Activated naive CD4-positive, alpha-beta T cell treated with anti-CD3 and anti-CD28 coated beads, Interleukin-2, amount 50 U/mL, for 24 hours (primary cell): ENCODE measurements around the gene FBXO10.
"Not testable (repeated sequence)": the region's sequence is repeated elsewhere in the genome, so short reads cannot be mapped to it uniquely, and the experiment has no call there.

ENCODE experiments used
- H3K27ac Mint-ChIP-seq: one replicate; pipeline ENCODE4 v1.8.0; 2021; ENCODE audit warnings: mild to moderate bottlenecking, mixed read lengths
- H3K27me3 Mint-ChIP-seq: one replicate; pipeline ENCODE4 v1.8.0; 2021; ENCODE audit warnings: mixed read lengths
- H3K36me3 Mint-ChIP-seq: one replicate; pipeline ENCODE4 v1.8.0; 2021; ENCODE audit warnings: mixed read lengths
- H3K4me1 Mint-ChIP-seq: one replicate; pipeline ENCODE4 v1.8.0; 2021; ENCODE audit warnings: mixed read lengths
- H3K4me3 Mint-ChIP-seq: one replicate; pipeline ENCODE4 v1.8.0; 2021; ENCODE audit warnings: mild to moderate bottlenecking, mixed read lengths
- H3K9me3 Mint-ChIP-seq: one replicate; pipeline ENCODE4 v1.8.0; 2021; ENCODE audit warnings: mixed read lengths

Gene FBXO10

GRCh38 chr9:37497320-37497719 is 78.9 kb downstream of the FBXO10 start:
- H3K27ac Mint-ChIP-seq: no peak overlapping the region
- H3K4me1 Mint-ChIP-seq: no peaks in the 10 kb centered on the region
- no peak overlapping the region for H3K4me3 Mint-ChIP-seq
- H3K36me3 Mint-ChIP-seq: peaks cover 22% of the 10 kb centered on the region
- no peaks in the 10 kb centered on the region for H3K27me3 Mint-ChIP-seq
- no peaks in the 10 kb centered on the region for H3K9me3 Mint-ChIP-seq

GRCh38 chr9:37496020-37496419 is 80.2 kb downstream of the FBXO10 start:
- no peak overlapping the region for H3K4me3 Mint-ChIP-seq
- H3K36me3 Mint-ChIP-seq: peaks cover 18% of the 10 kb centered on the region
- H3K27me3 Mint-ChIP-seq: no peaks in the 10 kb centered on the region
- H3K4me1 Mint-ChIP-seq: peaks cover 6% of the 10 kb centered on the region
- no peak overlapping the region for H3K27ac Mint-ChIP-seq
- H3K9me3 Mint-ChIP-seq: no peaks in the 10 kb centered on the region

GRCh38 chr9:37495571-37495970 is 80.6 kb downstream of the FBXO10 start:
- peaks cover 11% of the 10 kb centered on the region for H3K4me1 Mint-ChIP-seq
- H3K9me3 Mint-ChIP-seq: no peaks in the 10 kb centered on the region
- H3K36me3 Mint-ChIP-seq: peaks cover 18% of the 10 kb centered on the region
- no peak overlapping the region for H3K4me3 Mint-ChIP-seq
- no peaks in the 10 kb centered on the region for H3K27me3 Mint-ChIP-seq
- H3K27ac Mint-ChIP-seq: no peak overlapping the region

GRCh38 chr9:37491939-37492338 is 84.2 kb downstream of the FBXO10 start:
- Mint-ChIP-seq H3K9me3 (no peaks in the 10 kb centered on the region), H3K36me3 (peaks cover 19% of the 10 kb centered on the region), H3K27ac (no peak overlapping the region), H3K4me3 (no peak overlapping the region), H3K27me3 (no peaks in the 10 kb centered on the region), H3K4me1 (peaks cover 36% of the 10 kb centered on the region)

- Mint-ChIP-seq H3K27ac (peak overlapping the region; percentile 83), H3K4me1 (peaks cover 49% of the 10 kb centered on the region), H3K9me3 (no peaks in the 10 kb centered on the region), H3K36me3 (peaks cover 7% of the 10 kb centered on the region), H3K27me3 (no peaks in the 10 kb centered on the region), H3K4me3 (peak overlapping the region; percentile 93)
Observed at GRCh38 chr9:37486616-37487548, 89.3 kb downstream of the FBXO10 start.

GRCh38 chr9:37486256-37486615 is 89.9 kb downstream of the FBXO10 start:
- Mint-ChIP-seq H3K36me3 (peaks cover 7% of the 10 kb centered on the region), H3K27ac (peak overlapping the region; percentile 83), H3K4me1 (peaks cover 46% of the 10 kb centered on the region), H3K9me3 (no peaks in the 10 kb centered on the region), H3K4me3 (peak overlapping the region; percentile 93), H3K27me3 (peaks cover 6% of the 10 kb centered on the region)

- Mint-ChIP-seq H3K27me3 (peaks cover 6% of the 10 kb centered on the region), H3K36me3 (peaks cover 7% of the 10 kb centered on the region), H3K4me3 (peak within 1 kb of the TSS; percentile 93), H3K27ac (peak within 1 kb of the TSS; percentile 91), H3K4me1 (peaks cover 40% of the 10 kb centered on the region), H3K9me3 (no peaks in the 10 kb centered on the region)
Observed at GRCh38 chr9:37485389-37486255, 90.6 kb downstream of the FBXO10 start, which contains the start of gene POLR1E. Gene POLR1E, plus strand, starts transcription at chr9:37485948. Its CDS starts 100 bp downstream, at chr9:37486048.

- H3K27ac Mint-ChIP-seq: no peak overlapping the region
- peaks cover 13% of the 10 kb centered on the region for H3K27me3 Mint-ChIP-seq
- no peaks in the 10 kb centered on the region for H3K36me3 Mint-ChIP-seq
- peaks cover 10% of the 10 kb centered on the region for H3K4me1 Mint-ChIP-seq
- no peak overlapping the region for H3K4me3 Mint-ChIP-seq
- H3K9me3 Mint-ChIP-seq: no peaks in the 10 kb centered on the region
Observed at GRCh38 chr9:37480759-37481158, 95.4 kb downstream of the FBXO10 start.

GRCh38 chr9:37477987-37478619 is 98.1 kb downstream of the FBXO10 start:
- not testable (repeated sequence) for H3K4me1 Mint-ChIP-seq, H3K27ac Mint-ChIP-seq, H3K36me3 Mint-ChIP-seq, H3K9me3 Mint-ChIP-seq, H3K4me3 Mint-ChIP-seq
- H3K27me3 Mint-ChIP-seq: peaks cover 13% of the 10 kb centered on the region

- H3K4me3 Mint-ChIP-seq, H3K36me3 Mint-ChIP-seq, H3K27ac Mint-ChIP-seq, H3K4me1 Mint-ChIP-seq, H3K9me3 Mint-ChIP-seq: not testable (repeated sequence)
- peaks cover 13% of the 10 kb centered on the region for H3K27me3 Mint-ChIP-seq
Observed at GRCh38 chr9:37477443-37477842, 98.7 kb downstream of the FBXO10 start.

GRCh38 chr9:37476930-37477329 is 99.2 kb downstream of the FBXO10 start:
- Mint-ChIP-seq H3K4me1 (peaks cover 6% of the 10 kb centered on the region), H3K36me3 (no peaks in the 10 kb centered on the region), H3K27me3 (peaks cover 13% of the 10 kb centered on the region), H3K9me3 (peaks cover 5% of the 10 kb centered on the region), H3K4me3 (no peak overlapping the region), H3K27ac (no peak overlapping the region)

GRCh38 chr9:37474438-37474837 is 101.7 kb downstream of the FBXO10 start:
- Mint-ChIP-seq H3K4me1 (peaks cover 14% of the 10 kb centered on the region), H3K4me3 (no peak overlapping the region), H3K9me3 (peaks cover 5% of the 10 kb centered on the region), H3K36me3 (no peaks in the 10 kb centered on the region), H3K27ac (no peak overlapping the region), H3K27me3 (peaks cover 3% of the 10 kb centered on the region)

- not testable (repeated sequence) for H3K9me3 Mint-ChIP-seq, H3K4me3 Mint-ChIP-seq, H3K27me3 Mint-ChIP-seq, H3K36me3 Mint-ChIP-seq, H3K27ac Mint-ChIP-seq
- H3K4me1 Mint-ChIP-seq: peaks cover 14% of the 10 kb centered on the region
Observed at GRCh38 chr9:37473982-37474381, 102.2 kb downstream of the FBXO10 start.

- no peaks in the 10 kb centered on the region for H3K36me3 Mint-ChIP-seq
- peaks cover 5% of the 10 kb centered on the region for H3K9me3 Mint-ChIP-seq
- H3K4me3 Mint-ChIP-seq: peak overlapping the region; percentile 84
- H3K27ac Mint-ChIP-seq: peak overlapping the region; percentile 90
- peaks cover 14% of the 10 kb centered on the region for H3K4me1 Mint-ChIP-seq
- no peaks in the 10 kb centered on the region for H3K27me3 Mint-ChIP-seq
Observed at GRCh38 chr9:37471942-37472684, 104.1 kb downstream of the FBXO10 start.

- H3K27ac Mint-ChIP-seq: no peak overlapping the region
- H3K4me1 Mint-ChIP-seq: peaks cover 24% of the 10 kb centered on the region
- no peaks in the 10 kb centered on the region for H3K9me3 Mint-ChIP-seq
- H3K27me3 Mint-ChIP-seq: no peaks in the 10 kb centered on the region
- H3K36me3 Mint-ChIP-seq: peaks cover 3% of the 10 kb centered on the region
- H3K4me3 Mint-ChIP-seq: no peak overlapping the region
Observed at GRCh38 chr9:37468620-37469019, 107.6 kb downstream of the FBXO10 start.
